IMR-90 (cell line): ENCODE data around the gene SIRPG. TPM values are rescaled to one million over a fixed set of nuclear protein-coding genes. Genes with fewer than 3 reads are reported as not detected.

Experiments
- ATAC-seq: fragments of 200-7000 bp; cut with Tn5 transposase; 2 replicates; pipeline ENCODE4 v1.9.1; 2020; ENCODE audit warnings: low read depth, mild to moderate bottlenecking, moderate library complexity
- BruUV-seq: library from RNA; stranded (reverse); fragments of 400-500 nt; replicated peaks from 2 replicates; lab custom pipeline; 2021; lab: Mats Ljungman, UMichigan
- CTCF ChIA-PET: fragments of 300-600 bp; formaldehyde crosslinking; extraction: SDS; loops from one replicate; lab custom pipeline; 2021; ENCODE audit warnings: antibody characterized with exemption; lab: Yijun Ruan, JAX
- POLR2A ChIA-PET: fragments of 300-600 bp; sonication (Branson Sonifier 250); formaldehyde crosslinking; loops from one replicate; lab custom pipeline; 2022; ENCODE audit warnings: antibody characterized with exemption; ENCODE audit not compliant: unreplicated experiment; lab: Charles Lee
- DNase-seq: peaks from one replicate; pipeline ENCODE4 v3.0.0; 2013
- H2AFZ ChIP-seq: replicated peaks from 2 replicates; pipeline ENCODE3; 2013; ENCODE audit warnings: low read length, mild to moderate bottlenecking; ENCODE audit not compliant: poor library complexity
- H2AK5ac ChIP-seq: 2 replicates; pipeline ENCODE4 v1.6.1; 2013; ENCODE audit warnings: low read depth, low read length, inconsistent platforms
- H2AK9ac ChIP-seq: replicated peaks from 2 replicates; pipeline ENCODE3; 2013; ENCODE audit warnings: mild to moderate bottlenecking, low read depth, low read length, moderate library complexity; ENCODE audit not compliant: poor library complexity
- H2BK120ac ChIP-seq: 2 replicates; pipeline ENCODE4 v1.6.1; 2013; ENCODE audit warnings: low read depth, low read length, inconsistent platforms
- H2BK15ac ChIP-seq: 3 replicates; pipeline ENCODE4 v1.6.1; 2013; ENCODE audit warnings: low read depth, low read length, inconsistent platforms
- H2BK20ac ChIP-seq: 2 replicates; pipeline ENCODE4 v1.6.1; 2013; ENCODE audit warnings: low read depth, mild to moderate bottlenecking, inconsistent platforms, low read length, moderate library complexity
- H2BK5ac ChIP-seq: 2 replicates; pipeline ENCODE4 v1.6.1; 2013; ENCODE audit warnings: mild to moderate bottlenecking, low read depth, low read length, inconsistent platforms; ENCODE audit not compliant: poor library complexity, severe bottlenecking
- H3K14ac ChIP-seq: replicated peaks from 2 replicates; pipeline ENCODE4 v1.6.1; 2013; ENCODE audit warnings: low read depth, low read length, inconsistent platforms
- H3K18ac ChIP-seq: 2 replicates; pipeline ENCODE4 v1.6.1; 2013; ENCODE audit warnings: low read depth, low read length, control low read depth
- H3K23ac ChIP-seq: 2 replicates; pipeline ENCODE4 v1.6.1; 2013; ENCODE audit warnings: low read depth, low read length, inconsistent platforms
- H3K27ac ChIP-seq: 2 replicates; pipeline ENCODE4 v1.5.1; 2013; ENCODE audit warnings: mild to moderate bottlenecking, control low read depth, low read length; ENCODE audit not compliant: insufficient read depth
- H3K27me3 ChIP-seq: 2 replicates; pipeline ENCODE4 v1.6.1; 2013; ENCODE audit warnings: low read length; ENCODE audit not compliant: control insufficient read depth, insufficient read depth
- H3K36me3 ChIP-seq: 2 replicates; pipeline ENCODE4 v1.6.1; 2013; ENCODE audit warnings: low read length, mixed read lengths; ENCODE audit not compliant: control insufficient read depth, insufficient read depth
- H3K4ac ChIP-seq: 2 replicates; pipeline ENCODE4 v1.6.1; 2013; ENCODE audit warnings: low read depth, low read length, inconsistent platforms
- H3K4me1 ChIP-seq: 2 replicates; pipeline ENCODE4 v1.6.1; 2013; ENCODE audit warnings: low read length, mixed read lengths; ENCODE audit not compliant: control insufficient read depth, insufficient read depth
- H3K4me2 ChIP-seq: 2 replicates; pipeline ENCODE4 v1.6.1; 2013; ENCODE audit warnings: low read depth, mild to moderate bottlenecking, control low read depth, low read length, moderate library complexity
- H3K4me3 ChIP-seq: 2 replicates; pipeline ENCODE4 v1.5.1; 2013; ENCODE audit warnings: low read depth, mild to moderate bottlenecking, control low read depth, low read length, moderate library complexity; ENCODE audit not compliant: insufficient read depth
- H3K56ac ChIP-seq: 2 replicates; pipeline ENCODE4 v1.6.1; 2013; ENCODE audit warnings: low read length, inconsistent platforms; ENCODE audit not compliant: insufficient read depth; ENCODE audit errors: extremely low read depth
- H3K79me1 ChIP-seq, 2 experiments: 2 replicates each; pipeline ENCODE4 v1.6.1; 2013; ENCODE audit warnings: low read length in 2 of 2, inconsistent platforms in 1 of 2, low read depth in 1 of 2
- H3K9ac ChIP-seq: 2 replicates; pipeline ENCODE4 v1.6.1; 2013; ENCODE audit warnings: low read depth, low read length, control low read depth
- H3K9me1 ChIP-seq: 2 replicates; pipeline ENCODE4 v1.6.1; 2013; ENCODE audit warnings: low read length, inconsistent platforms; ENCODE audit not compliant: insufficient read depth
- H3K9me3 ChIP-seq: 2 replicates; pipeline ENCODE4 v1.6.1; 2013; ENCODE audit warnings: low read length; ENCODE audit not compliant: control insufficient read depth, insufficient read depth
- H4K20me1 ChIP-seq: 2 replicates; pipeline ENCODE4 v1.6.1; 2013; ENCODE audit warnings: low read length, inconsistent platforms; ENCODE audit not compliant: insufficient read depth
- H4K5ac ChIP-seq: 2 replicates; pipeline ENCODE4 v1.6.1; 2013; ENCODE audit warnings: mild to moderate bottlenecking, low read depth, low read length, control low read depth
- H4K8ac ChIP-seq, 2 experiments: 2 replicates each; pipeline ENCODE4 v1.6.1; 2013; ENCODE audit warnings: low read depth in 2 of 2, low read length in 2 of 2, control low read depth in 1 of 2, inconsistent platforms in 1 of 2
- H4K91ac ChIP-seq: 2 replicates; pipeline ENCODE4 v1.6.1; 2013; ENCODE audit warnings: low read depth, low read length, inconsistent platforms; ENCODE audit not compliant: insufficient read depth
- CEBPB ChIP-seq: IDR thresholded peaks from 2 replicates; pipeline ENCODE4 v1.6.1; 2012; ENCODE audit warnings: low read depth, low read length, improper control_type of control experiment
- CHD1 ChIP-seq: IDR thresholded peaks from 2 replicates; pipeline ENCODE4 v1.6.1; 2012; ENCODE audit warnings: low read depth, low read length, improper control_type of control experiment
- ELK1 ChIP-seq: fragments of 150-350 bp; IDR thresholded peaks from 2 replicates; pipeline ENCODE4 v1.6.1; 2016; ENCODE audit warnings: low read depth, mild to moderate bottlenecking, low read length, moderate library complexity, borderline replicate concordance
- FOS ChIP-seq: fragments of 150-350 bp; IDR thresholded peaks from 2 replicates; pipeline ENCODE4 v1.6.1; 2016; ENCODE audit warnings: low read depth, low read length
- MAFK ChIP-seq: IDR thresholded peaks from 2 replicates; pipeline ENCODE4 v1.6.1; 2012; ENCODE audit warnings: low read depth, low read length, improper control_type of control experiment
- MXI1 ChIP-seq: IDR thresholded peaks from 2 replicates; pipeline ENCODE4 v1.6.1; 2012; ENCODE audit warnings: low read depth, mild to moderate bottlenecking, low read length, moderate library complexity, borderline replicate concordance
- NFE2L2 ChIP-seq: fragments of 150-350 bp; IDR thresholded peaks from 2 replicates; pipeline ENCODE4 v1.6.1; 2016; ENCODE audit warnings: low read depth, mild to moderate bottlenecking, low read length
- POLR2A ChIP-seq: IDR thresholded peaks from 2 replicates; pipeline ENCODE4 v1.6.1; 2012; ENCODE audit warnings: mild to moderate bottlenecking, low read depth, low read length
- RAD21 ChIP-seq: IDR thresholded peaks from 2 replicates; pipeline ENCODE4 v1.6.1; 2012; ENCODE audit warnings: low read length, improper control_type of control experiment
- RCOR1 ChIP-seq: IDR thresholded peaks from 2 replicates; pipeline ENCODE4 v1.6.1; 2012; ENCODE audit warnings: mild to moderate bottlenecking, low read length, improper control_type of control experiment; ENCODE audit not compliant: insufficient replicate concordance
- WGBS, 2 experiments: methylation state at CpG; one replicate each; pipeline versions ENCODE4 v1.1.5 to v1.1.7; 2013; ENCODE audit warnings: missing lambda C conversion rate in 2 of 2; ENCODE audit not compliant: insufficient read length in 1 of 2; ENCODE audit errors: extremely low coverage in 2 of 2; 5-methylcytosine and 5-hydroxymethylcytosine counted together
- dilution Hi-C: fragments of 300-500 bp; cut with HindIII; formaldehyde crosslinking; loops from one replicate; pipeline ENCODE4 v1.14.3; 2018; ENCODE audit warnings: low sequenced_read_pairs; ENCODE audit not compliant: unreplicated experiment
- in situ Hi-C: fragments of 300-500 bp; cut with MboI; formaldehyde crosslinking; loops from 3 replicates; pipeline ENCODE4 v1.14.3; 2019; ENCODE audit warnings: low sequenced_read_pairs, inconsistent platforms, mixed read lengths
- intact Hi-C: fragments of 100-400 bp; cut with micrococcal nuclease; formaldehyde crosslinking; loops from 2 replicates; pipeline ENCODE4 v1.10.0; 2022
- polyA plus RNA-seq, 3 experiments: library from polyadenylated mRNA; depleted of rRNA; stranded (reverse); fragments of >200 nt; gene quantifications; 2 replicates each; pipeline ENCODE4 v1.2.3, GENCODE V29; 2012; ENCODE audit warnings: low replicate concordance in 1 of 3
- total RNA-seq: library from RNA; depleted of rRNA; stranded (reverse); fragments of >200 nt; gene quantifications from 2 replicates; pipeline ENCODE4 v1.2.3, GENCODE V29; 2012

Gene SIRPG
- total and polyA plus RNA-seq, 2 of the 4 experiments (the other 2 are of a cell fraction) = not detected

DNA sequence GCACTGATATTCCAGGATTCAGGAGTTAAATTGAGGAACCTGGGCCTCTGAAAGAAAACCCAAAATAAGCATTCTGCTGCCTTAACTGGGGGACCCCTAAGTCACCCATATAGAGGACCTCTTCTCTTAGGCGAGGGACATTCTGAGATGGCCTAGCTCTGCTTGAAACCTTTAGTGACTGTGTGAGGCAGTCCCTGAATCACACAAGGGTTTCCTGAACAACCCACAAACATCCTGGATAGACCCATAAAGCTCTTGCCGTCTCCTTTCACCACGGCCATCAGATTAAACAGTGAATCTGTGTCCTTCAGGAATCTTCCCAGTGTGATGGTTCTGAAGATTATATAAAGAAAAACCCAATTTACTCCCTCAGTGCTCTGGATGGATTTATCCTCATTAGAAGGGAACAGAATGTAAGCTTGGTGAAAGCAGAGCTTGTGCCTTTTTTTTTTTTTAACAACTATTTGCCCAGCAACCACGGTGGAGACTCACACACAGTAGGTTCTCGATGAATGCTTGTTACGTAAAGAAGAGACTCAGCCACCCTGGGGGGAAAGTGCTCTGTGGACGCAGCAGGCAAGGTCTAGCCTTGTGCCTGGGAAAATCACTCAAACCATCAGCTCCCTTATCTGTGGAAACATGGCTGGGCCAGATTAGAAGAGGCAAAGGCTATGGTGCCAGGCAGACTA lies 39.1 kb upstream of the SIRPG start:
- dilution Hi-C loops = no loop called here
- Histone ChIP-seq H3K23ac (no peak overlapping the region), H2AK9ac (no peak overlapping the region), H2BK120ac (no peak overlapping the region), H4K20me1 (no peaks in the 10 kb centered on the region), H3K4me1 (no peaks in the 10 kb centered on the region), H3K4ac (no peak overlapping the region), H3K27me3 (no peaks in the 10 kb centered on the region), H2AFZ (no peak overlapping the region), H2BK15ac (no peak overlapping the region), H3K9me1 (no peaks in the 10 kb centered on the region), H3K4me2 (no peak overlapping the region), H4K5ac (no peak overlapping the region), H3K36me3 (no peaks in the 10 kb centered on the region), H2BK20ac (no peak overlapping the region), H2AK5ac (no peak overlapping the region), H3K14ac (no peak overlapping the region), H3K9me3 (no peaks in the 10 kb centered on the region), H3K56ac (no peak overlapping the region), H3K18ac (no peak overlapping the region), H3K9ac (no peak overlapping the region), H4K91ac (no peak overlapping the region), H3K27ac (no peak overlapping the region), H4K8ac (no peak overlapping the region), H2BK5ac (no peak overlapping the region), H3K4me3 (no peak overlapping the region), H3K79me1 (no peaks in the 10 kb centered on the region)
- no peak for DNase-seq
- no TSS peak for BruUV-seq
- TF ChIP-seq CHD1 (no peak), CEBPB (no peak), MAFK (no peak), ELK1 (no peak), POLR2A (no peak), RCOR1 (no peak), NFE2L2 (no peak), MXI1 (no peak), RAD21 (no peak), FOS (no peak)
- POLR2A ChIA-PET = no interaction called here
- intact Hi-C loops = no loop called here
- CTCF ChIA-PET = interaction anchor here (0.6 kb wide), 1 partner anchor 50 kb away, joined by 3 read pairs; no protein-coding TSS in a partner anchor
- WGBS, 2 experiments = no CpG with 5 or more reads among the region's 7 CpGs
- in situ Hi-C loops = no loop called here
- no peak for ATAC-seq
